NCI-H748 (cell line): ENCODE results near the gene ZFTA.
A peak's percentile ranks its signal among the peaks of the same experiment; 100 is the strongest.

Experiments
- DNase-seq: peaks from one replicate; lab custom pipeline; 2025; ENCODE audit not compliant: unreplicated experiment; lab: John Stamatoyannopoulos, UW

Gene ZFTA

DNA sequence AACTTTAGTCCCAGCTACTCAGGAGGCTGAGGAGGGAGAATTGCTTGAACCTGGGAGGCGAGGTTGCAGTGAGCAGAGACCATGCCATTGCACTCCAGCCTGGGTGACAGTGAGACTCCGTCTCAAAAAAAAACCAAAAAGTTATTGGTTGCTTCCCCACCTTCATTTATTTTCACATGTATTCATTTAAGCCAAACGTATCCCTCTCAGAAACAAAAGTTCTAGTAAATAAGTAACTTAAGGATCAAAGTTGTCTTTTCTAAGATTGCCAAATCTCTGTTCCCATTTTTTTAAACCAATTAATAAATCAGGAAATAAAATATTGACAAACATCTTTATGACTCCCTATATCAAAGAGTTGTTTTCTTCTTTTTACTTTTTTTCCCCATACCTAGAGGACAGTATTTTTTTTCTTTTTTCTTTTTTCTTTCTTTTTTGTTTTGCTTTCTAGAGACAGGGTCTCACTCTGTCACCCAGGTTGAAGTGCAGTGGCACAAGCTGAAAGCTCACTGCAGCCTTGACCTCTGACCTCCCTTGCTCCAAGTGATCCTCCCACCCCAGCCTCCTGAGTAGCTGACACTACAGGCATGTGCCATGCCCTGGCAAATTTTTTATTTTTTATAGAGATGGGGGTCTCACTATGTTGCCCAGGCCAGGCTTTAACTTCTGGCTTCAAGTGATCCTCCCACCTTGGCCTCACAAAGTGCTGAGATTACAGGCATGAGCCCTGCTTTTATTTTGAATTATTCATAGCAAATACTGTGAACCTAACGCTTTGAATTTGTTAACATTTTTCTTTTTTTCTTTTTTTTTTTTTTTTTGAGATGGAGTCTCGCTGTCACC, 11.4 kb downstream of the ZFTA start:
- DNase-seq, result no peak

DNA sequence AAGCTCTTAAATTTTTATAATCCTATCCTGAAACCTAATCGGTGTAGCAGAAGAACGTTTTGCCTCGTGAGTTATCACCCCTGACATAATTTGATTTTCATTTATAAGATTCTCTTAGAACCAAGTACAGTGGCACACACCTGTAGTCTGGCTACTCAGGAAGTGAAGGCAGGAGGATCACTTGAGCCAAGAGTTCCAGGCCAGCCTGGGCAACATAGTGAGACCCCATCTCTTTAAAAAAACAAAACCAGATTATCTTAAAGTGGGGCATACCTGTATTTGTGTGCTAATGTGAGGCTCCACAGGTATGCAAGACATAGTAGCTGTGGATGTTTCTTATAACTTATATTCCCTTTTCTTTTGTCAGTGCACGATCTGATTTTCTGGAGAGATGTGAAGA, 19.0 kb downstream of the ZFTA start:
- no peak for DNase-seq

- no peak for DNase-seq
Observed at GRCh38 chr11:63747011-63747410, 21.6 kb downstream of the ZFTA start.

DNA sequence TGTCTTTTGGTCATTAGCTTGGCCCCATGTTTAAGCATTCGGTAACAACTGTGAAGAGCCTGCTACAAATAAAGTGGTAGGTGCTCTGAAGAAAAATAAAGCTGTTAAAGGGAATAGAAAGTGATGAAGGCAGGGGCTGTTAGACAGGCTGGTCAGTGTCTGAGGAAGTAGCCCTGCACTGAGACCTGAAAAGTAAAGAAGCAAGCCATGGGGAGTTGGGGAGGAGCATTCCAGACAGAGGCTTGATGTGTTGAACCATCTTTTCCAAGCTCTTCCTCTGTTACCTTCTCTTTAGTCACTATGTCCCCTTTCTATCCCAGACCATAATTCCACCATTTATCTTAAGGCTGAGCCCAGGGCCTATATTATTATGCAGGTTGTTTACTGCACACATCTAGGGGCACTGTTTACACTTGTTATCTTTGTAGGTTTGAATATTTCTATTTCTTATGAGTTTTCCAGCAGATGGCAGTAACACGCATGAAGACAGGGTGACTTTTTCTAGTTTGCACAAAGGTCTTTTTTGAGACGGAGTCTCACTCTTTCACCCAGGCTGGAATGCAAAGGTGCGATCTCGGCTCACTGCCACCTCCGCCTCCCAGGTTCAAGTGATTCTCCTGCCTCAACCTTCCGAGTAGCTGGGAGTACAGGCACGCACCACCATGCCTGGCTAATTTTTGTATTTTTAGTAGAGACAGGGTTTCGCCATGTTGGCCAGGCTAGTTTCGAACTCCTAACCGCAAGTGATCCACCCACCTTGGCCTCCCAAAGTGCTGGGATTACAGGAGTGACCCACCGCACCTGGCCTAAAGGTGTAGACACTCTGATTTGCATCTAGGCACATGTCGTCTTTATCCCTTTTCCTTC, 23.0 kb downstream of the ZFTA start:
- DNase-seq, result no peak

GRCh38 chr11:63738720-63739360, 29.7 kb downstream of the ZFTA start:
- DNase-seq, result peak; percentile 69

GRCh38 chr11:63737718-63738117, 30.9 kb downstream of the ZFTA start:
- DNase-seq, result no peak

- DNase-seq, result no peak
Observed at GRCh38 chr11:63736864-63737263, 31.7 kb downstream of the ZFTA start.

- DNase-seq, result no peak
Observed at GRCh38 chr11:63729326-63729725, 39.2 kb downstream of the ZFTA start.

DNA sequence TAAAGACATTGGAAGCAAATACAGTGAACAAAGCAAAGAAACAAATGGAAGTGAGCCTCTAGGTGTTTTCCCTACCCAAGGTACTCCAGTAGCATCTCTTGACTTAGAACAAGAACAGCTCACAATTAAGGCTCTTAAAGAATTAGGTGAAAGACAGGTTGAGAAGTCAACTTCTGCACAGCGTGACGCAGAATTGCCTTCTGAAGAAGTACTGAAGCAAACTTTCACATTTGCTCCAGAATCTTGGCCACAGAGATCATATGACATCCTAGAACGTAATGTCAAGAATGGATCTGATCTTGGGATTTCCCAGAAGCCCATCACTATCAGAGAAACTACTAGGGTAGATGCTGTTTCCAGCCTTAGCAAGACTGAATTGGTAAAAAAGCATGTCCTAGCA, 48.0 kb downstream of the ZFTA start:
- no peak for DNase-seq

DNA sequence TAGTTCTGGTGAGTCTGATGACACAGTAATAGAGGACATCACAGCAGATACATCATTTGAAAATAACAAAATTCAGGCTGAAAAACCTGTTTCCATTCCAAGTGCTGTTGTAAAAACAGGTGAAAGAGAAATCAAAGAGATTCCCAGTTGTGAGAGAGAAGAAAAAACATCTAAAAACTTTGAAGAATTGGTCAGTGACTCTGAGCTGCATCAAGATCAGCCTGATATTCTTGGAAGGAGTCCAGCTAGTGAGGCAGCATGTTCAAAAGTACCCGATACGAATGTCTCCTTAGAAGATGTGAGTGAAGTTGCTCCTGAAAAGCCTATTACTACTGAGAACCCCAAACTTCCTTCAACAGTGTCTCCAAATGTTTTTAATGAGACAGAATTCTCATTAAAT, 48.6 kb downstream of the ZFTA start:
- no peak for DNase-seq

DNA sequence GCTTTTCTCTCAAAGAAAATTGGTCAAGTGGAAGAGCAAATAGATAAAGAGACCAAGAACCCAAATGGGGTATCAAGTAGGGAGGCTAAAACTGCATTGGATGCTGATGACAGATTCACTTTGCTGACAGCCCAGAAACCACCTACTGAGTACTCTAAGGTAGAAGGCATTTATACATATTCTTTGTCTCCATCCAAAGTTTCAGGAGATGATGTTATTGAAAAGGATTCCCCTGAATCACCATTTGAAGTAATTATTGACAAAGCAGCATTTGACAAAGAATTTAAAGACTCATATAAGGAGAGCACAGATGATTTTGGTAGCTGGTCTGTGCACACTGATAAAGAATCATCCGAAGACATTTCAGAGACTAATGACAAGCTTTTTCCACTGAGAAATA, 49.6 kb downstream of the ZFTA start:
- no peak for DNase-seq
